Stimulated activated CD4-positive, alpha-beta T cell treated with anti-CD3 and anti-CD28 coated beads, Interleukin-12 subunit alpha, Interleukin-12 subunit beta, amount 100 ng/mL, for 4 hours (primary cell): Measurements from ENCODE around the gene MLXIPL.
"Not testable (repeated sequence)": the region's sequence is repeated elsewhere in the genome, so short reads cannot be mapped to it uniquely, and the experiment has no call there.

Source experiments
- DNase-seq: peaks from one replicate; pipeline ENCODE4 v3.0.0-alpha.2; 2020

Gene MLXIPL

GRCh38 chr7:73645643-73646174, 21.4 kb upstream of the MLXIPL start:
- no peak for DNase-seq

GRCh38 chr7:73644688-73645286, 20.5 kb upstream of the MLXIPL start:
- no peak for DNase-seq

- no peak for DNase-seq
Observed at GRCh38 chr7:73642834-73643233, 18.5 kb upstream of the MLXIPL start.

- no peak for DNase-seq
Observed at GRCh38 chr7:73638911-73639310, 14.6 kb upstream of the MLXIPL start.

GRCh38 chr7:73635428-73636200, 11.3 kb upstream of the MLXIPL start:
- DNase-seq, result no peak

GRCh38 chr7:73633844-73634243, 9.5 kb upstream of the MLXIPL start:
- DNase-seq, result no peak

- DNase-seq, result no peak
Observed at GRCh38 chr7:73633323-73633722, 9.0 kb upstream of the MLXIPL start.

- no peak for DNase-seq
Observed at GRCh38 chr7:73631558-73631957, 7.2 kb upstream of the MLXIPL start.

GRCh38 chr7:73628504-73628903, 4.2 kb upstream of the MLXIPL start:
- DNase-seq, result no peak

GRCh38 chr7:73626814-73627213, 2.5 kb upstream of the MLXIPL start:
- DNase-seq, result no peak

GRCh38 chr7:73625276-73625675, 954 bp upstream of the MLXIPL start:
- no peak for DNase-seq

GRCh38 chr7:73624669-73625001, 313 bp upstream of the MLXIPL start:
- no peak for DNase-seq

GRCh38 chr7:73622909-73623797, 1.2 kb downstream of the MLXIPL start:
- DNase-seq, result no peak

GRCh38 chr7:73622527-73622908, 1.8 kb downstream of the MLXIPL start:
- no peak for DNase-seq

GRCh38 chr7:73621168-73622063, 2.9 kb downstream of the MLXIPL start:
- DNase-seq, result no peak

GRCh38 chr7:73619394-73619793, 4.9 kb downstream of the MLXIPL start:
- DNase-seq, result not testable (repeated sequence)

GRCh38 chr7:73618538-73618937, 5.8 kb downstream of the MLXIPL start:
- DNase-seq, result no peak

- not testable (repeated sequence) for DNase-seq
Observed at GRCh38 chr7:73617520-73617919, 6.8 kb downstream of the MLXIPL start.

GRCh38 chr7:73615886-73616285, 8.4 kb downstream of the MLXIPL start:
- DNase-seq, result no peak

- not testable (repeated sequence) for DNase-seq
Observed at GRCh38 chr7:73614937-73615336, 9.4 kb downstream of the MLXIPL start.

- DNase-seq, result no peak
Observed at GRCh38 chr7:73613954-73614735, 10.2 kb downstream of the MLXIPL start.
